SU-DHL-6 (cell line): ENCODE data around the gene CYP1B1.

ENCODE experiments used
- EZH2phosphoT487 ChIP-seq: fragments of 200-600 bp; sonication (generic), shearing (Covaris generic); conservative IDR thresholded peaks from 2 replicates; pipeline ENCODE4 v1.6.1; 2018; ENCODE audit warnings: mild to moderate bottlenecking, antibody characterized with exemption, low read length, moderate library complexity, mixed read lengths
- TF ChIP-seq, protein P1 (sequence below): fragments of 200-600 bp; sonication (generic); IDR thresholded peaks from one replicate; pipeline ENCODE4 v1.5.1; 2017; ENCODE audit warnings: antibody characterized with exemption, mild to moderate bottlenecking, low read length, moderate library complexity; ENCODE audit not compliant: insufficient read depth, poor library complexity, severe bottlenecking

DNA sequence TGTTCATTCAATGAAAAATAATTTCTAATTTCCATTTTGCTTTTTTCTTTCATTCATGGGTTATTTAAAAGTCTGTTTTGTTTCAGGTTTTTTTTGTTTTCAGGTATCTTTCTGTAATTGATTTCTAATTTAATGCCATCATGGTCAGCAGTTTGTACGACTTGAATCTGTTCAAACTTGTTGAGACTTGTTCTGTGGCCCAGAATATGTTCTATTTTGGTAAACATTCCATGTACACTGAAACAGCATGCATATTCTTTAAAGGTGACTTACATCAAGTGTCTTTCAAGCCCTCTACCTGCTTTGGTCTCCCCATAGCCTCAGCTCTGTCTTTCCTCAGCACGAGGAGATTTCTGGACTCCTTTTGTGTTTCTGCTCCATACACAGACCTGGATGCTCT lies 49.1 kb downstream of the CYP1B1 start:
- TF ChIP-seq EZH2phosphoT487, result no peak
- TF ChIP-seq, protein P1, sequence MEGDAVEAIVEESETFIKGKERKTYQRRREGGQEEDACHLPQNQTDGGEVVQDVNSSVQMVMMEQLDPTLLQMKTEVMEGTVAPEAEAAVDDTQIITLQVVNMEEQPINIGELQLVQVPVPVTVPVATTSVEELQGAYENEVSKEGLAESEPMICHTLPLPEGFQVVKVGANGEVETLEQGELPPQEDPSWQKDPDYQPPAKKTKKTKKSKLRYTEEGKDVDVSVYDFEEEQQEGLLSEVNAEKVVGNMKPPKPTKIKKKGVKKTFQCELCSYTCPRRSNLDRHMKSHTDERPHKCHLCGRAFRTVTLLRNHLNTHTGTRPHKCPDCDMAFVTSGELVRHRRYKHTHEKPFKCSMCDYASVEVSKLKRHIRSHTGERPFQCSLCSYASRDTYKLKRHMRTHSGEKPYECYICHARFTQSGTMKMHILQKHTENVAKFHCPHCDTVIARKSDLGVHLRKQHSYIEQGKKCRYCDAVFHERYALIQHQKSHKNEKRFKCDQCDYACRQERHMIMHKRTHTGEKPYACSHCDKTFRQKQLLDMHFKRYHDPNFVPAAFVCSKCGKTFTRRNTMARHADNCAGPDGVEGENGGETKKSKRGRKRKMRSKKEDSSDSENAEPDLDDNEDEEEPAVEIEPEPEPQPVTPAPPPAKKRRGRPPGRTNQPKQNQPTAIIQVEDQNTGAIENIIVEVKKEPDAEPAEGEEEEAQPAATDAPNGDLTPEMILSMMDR, result no peak
